ENCODE results near the gene ATAD3B. TPM values are rescaled to one million over a fixed set of nuclear protein-coding genes. Genes with fewer than 3 reads are reported as not detected.

Gene ATAD3B
- polyA plus RNA-seq, 2 of the 4 experiments (the other 2 are of a cell fraction): 0.21 to 0.99 TPM

DNA sequence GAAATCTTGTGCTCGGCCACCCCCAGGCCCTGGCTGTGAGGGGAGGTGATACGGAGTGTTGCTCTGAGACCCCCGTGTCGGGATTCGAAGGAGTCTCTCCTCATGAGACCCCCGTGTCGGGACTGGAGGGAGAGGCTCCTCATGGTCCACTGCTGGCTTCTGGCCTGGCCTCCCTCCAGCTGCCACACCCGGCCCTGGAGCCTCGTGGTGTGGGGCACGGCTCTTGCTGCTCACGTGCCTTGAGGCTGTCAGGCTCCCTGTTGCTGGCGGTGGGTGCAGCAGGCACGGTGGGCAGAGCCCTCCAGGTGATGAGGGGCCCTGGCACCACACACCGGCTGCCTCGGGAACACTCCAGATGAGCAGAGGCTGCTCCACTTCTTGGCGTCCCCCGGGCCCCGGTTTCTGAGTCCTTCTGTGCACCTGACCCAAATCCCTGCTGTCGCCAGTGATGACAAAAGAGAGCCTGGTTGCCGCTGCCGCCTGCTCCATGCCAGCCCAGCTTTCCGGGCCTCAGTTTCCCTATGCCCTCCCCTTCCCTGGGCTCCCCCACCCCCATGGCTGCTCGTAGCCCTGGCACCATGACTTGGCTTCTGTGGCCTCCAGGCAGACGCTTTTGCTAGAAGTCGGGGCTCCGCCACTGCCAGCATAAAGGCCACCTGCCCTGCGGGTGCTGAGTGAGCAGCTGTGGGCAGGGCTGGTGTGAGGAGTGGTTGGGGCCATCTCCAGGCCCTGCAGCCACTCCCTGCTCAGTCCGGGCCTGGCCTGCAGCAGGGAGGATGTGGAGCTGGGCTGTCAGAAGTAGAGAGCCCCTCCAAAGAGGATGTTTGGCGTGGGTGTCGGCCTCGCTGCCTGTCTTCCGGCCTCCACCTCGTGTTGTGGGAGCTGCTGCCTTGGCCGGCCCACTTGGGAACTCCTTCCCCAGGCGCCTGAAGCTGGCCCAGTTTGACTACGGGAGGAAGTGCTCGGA lies 57.0 kb downstream of the ATAD3B start:
- TF ChIP-seq EHF (CRISPR knock-in tag; IDR thresholded peaks at IDR 0.05): no peak
- TF ChIP-seq FOSB (CRISPR knock-in tag; IDR thresholded peaks at IDR 0.05): no peak
- no peak for TF ChIP-seq HOXB13 (CRISPR knock-in tag; IDR thresholded peaks at IDR 0.05; ENCODE audit: low read depth)
- no peak for TF ChIP-seq MAFK (IDR thresholded peaks at IDR 0.05; ENCODE audit: partially characterized antibody)
- TF ChIP-seq HEYL (CRISPR knock-in tag; IDR thresholded peaks at IDR 0.05): no peak
- TF ChIP-seq ZSCAN20 (CRISPR knock-in tag; IDR thresholded peaks at IDR 0.05): no peak
- no peak for TF ChIP-seq NR3C1 (IDR thresholded peaks at IDR 0.05)
- TF ChIP-seq ZC3H11A (IDR thresholded peaks at IDR 0.05): no peak
- TF ChIP-seq, protein P1, sequence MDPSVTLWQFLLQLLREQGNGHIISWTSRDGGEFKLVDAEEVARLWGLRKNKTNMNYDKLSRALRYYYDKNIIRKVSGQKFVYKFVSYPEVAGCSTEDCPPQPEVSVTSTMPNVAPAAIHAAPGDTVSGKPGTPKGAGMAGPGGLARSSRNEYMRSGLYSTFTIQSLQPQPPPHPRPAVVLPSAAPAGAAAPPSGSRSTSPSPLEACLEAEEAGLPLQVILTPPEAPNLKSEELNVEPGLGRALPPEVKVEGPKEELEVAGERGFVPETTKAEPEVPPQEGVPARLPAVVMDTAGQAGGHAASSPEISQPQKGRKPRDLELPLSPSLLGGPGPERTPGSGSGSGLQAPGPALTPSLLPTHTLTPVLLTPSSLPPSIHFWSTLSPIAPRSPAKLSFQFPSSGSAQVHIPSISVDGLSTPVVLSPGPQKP (IDR thresholded peaks at IDR 0.05; ENCODE audit: low read depth, low read length): no peak
- no peak for TF ChIP-seq FOXS1 (CRISPR knock-in tag; IDR thresholded peaks at IDR 0.05)
- TF ChIP-seq, protein P2, sequence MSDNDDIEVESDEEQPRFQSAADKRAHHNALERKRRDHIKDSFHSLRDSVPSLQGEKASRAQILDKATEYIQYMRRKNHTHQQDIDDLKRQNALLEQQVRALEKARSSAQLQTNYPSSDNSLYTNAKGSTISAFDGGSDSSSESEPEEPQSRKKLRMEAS (IDR thresholded peaks at IDR 0.05): no peak
- TF ChIP-seq POLR2A (IDR thresholded peaks at IDR 0.05; ENCODE audit: low read length): no peak
- Histone ChIP-seq H3K4me2 (no peak overlapping the region), H3K27ac (no peak overlapping the region), H3K4me1 (no peaks in the 10 kb centered on the region), H3K4me3 (no peak overlapping the region), H3K9me3 (no peaks in the 10 kb centered on the region; the same call in 2 of the 3 replicates)
- DNase-seq (ENCODE audit: low read depth in 1 of 2, low spot score in 1 of 2) (no peak), ATAC-seq (peak in 1 of 2 experiments; percentile 35; a peak in 3 of 6 replicates), FAIRE-seq (no peak)
- ChIA-PET CTCF (interaction anchor here (0.8 kb wide), 1 partner anchor 26 kb away, joined by 3 read pairs; no protein-coding TSS in a partner anchor), POLR2A (no interaction called here)
- WGBS (ENCODE audit: missing lambda C conversion rate): 88% methylated on average over 15 of the region's 37 CpGs

DNA sequence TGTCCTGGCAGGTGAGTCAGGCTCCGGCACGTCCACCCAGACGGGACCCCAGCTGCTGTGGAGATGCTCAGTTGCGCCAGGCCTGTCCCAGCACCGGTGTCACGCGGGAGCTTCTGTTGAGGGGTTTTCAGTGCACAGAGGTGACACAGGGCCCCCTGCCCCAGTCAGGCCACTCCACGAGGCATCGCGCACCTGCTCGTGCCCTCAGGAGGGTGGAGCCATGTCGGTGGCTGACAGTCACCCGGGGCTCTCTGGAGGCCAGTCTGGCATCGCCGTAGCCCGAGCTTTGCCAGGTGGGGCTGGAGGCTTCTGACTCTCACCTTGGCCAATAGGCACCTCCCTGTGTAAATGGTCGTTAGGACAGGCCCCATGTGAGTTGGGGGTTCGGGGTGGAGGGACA lies 57.8 kb downstream of the ATAD3B start:
- TF ChIP-seq, protein P3, sequence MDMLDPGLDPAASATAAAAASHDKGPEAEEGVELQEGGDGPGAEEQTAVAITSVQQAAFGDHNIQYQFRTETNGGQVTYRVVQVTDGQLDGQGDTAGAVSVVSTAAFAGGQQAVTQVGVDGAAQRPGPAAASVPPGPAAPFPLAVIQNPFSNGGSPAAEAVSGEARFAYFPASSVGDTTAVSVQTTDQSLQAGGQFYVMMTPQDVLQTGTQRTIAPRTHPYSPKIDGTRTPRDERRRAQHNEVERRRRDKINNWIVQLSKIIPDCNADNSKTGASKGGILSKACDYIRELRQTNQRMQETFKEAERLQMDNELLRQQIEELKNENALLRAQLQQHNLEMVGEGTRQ (IDR thresholded peaks at IDR 0.05): no peak
- TF ChIP-seq SREBF2 (IDR thresholded peaks at IDR 0.05): no peak
- no peak for TF ChIP-seq CBX2 (IDR thresholded peaks at IDR 0.05; ENCODE audit: borderline replicate concordance, low read depth)
- no peak for TF ChIP-seq ZNF302 (CRISPR knock-in tag; IDR thresholded peaks at IDR 0.05)
- no peak for TF ChIP-seq NFE2L2 (conservative IDR thresholded peaks at IDR 0.05; ENCODE audit: low read length)
- no peak for TF ChIP-seq SMC3 (IDR thresholded peaks at IDR 0.05)
- no peak for TF ChIP-seq TP53 (CRISPR knock-in tag; IDR thresholded peaks at IDR 0.05)
- no peak for TF ChIP-seq RCOR1 (IDR thresholded peaks at IDR 0.05; ENCODE audit: low read depth, low read length)
- TF ChIP-seq CBX8 (IDR thresholded peaks at IDR 0.05): no peak
- TF ChIP-seq, protein P4, sequence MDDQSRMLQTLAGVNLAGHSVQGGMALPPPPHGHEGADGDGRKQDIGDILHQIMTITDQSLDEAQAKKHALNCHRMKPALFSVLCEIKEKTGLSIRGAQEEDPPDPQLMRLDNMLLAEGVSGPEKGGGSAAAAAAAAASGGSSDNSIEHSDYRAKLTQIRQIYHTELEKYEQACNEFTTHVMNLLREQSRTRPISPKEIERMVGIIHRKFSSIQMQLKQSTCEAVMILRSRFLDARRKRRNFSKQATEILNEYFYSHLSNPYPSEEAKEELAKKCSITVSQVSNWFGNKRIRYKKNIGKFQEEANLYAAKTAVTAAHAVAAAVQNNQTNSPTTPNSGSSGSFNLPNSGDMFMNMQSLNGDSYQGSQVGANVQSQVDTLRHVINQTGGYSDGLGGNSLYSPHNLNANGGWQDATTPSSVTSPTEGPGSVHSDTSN (IDR thresholded peaks at IDR 0.05): no peak
- ATAC-seq (no peak), FAIRE-seq (no peak), DNase-seq (ENCODE audit: low read depth in 1 of 2, low spot score in 1 of 2) (no peak)
- Histone ChIP-seq H3K4me1 (no peaks in the 10 kb centered on the region), H3K27ac (no peak overlapping the region), H3K9me3 (no peaks in the 10 kb centered on the region; the same call in 2 of the 3 replicates), H3K4me3 (no peak overlapping the region), H3K4me2 (no peak overlapping the region)
- 100% methylated on average over 1 of the region's 18 CpGs for WGBS (ENCODE audit: missing lambda C conversion rate)
- CTCF ChIA-PET: interaction anchor here (0.8 kb wide), 1 partner anchor 26 kb away, joined by 3 read pairs; no protein-coding TSS in a partner anchor
- POLR2A ChIA-PET: no interaction called here
